ENCODE data around the gene PIGV. TPM values are rescaled to one million over a fixed set of nuclear protein-coding genes. Genes with fewer than 3 reads are reported as not detected.

PIGV gene
- total RNA-seq, 1 experiment from 2014 or later, result 13.2 TPM

GRCh38 chr1:26740952-26741351 lies 46.8 kb upstream of the PIGV start:
- no peak for DNase-seq (ENCODE audit: low read depth, low spot score)
- ChIA-PET POLR2A (no interaction called here), CTCF (no interaction called here), RAD21 (ENCODE audit: low non-redundant PET in 1 of 2, low total read pairs in 2 of 2, uncharacterized antibody in 2 of 2, unreplicated experiment in 2 of 2) (no interaction called here)
- TF ChIP-seq SP1 (IDR thresholded peaks at IDR 0.05; ENCODE audit: low read depth) (no peak), EZH2 (IDR thresholded peaks at IDR 0.05) (no peak), POLR2AphosphoS5 (IDR thresholded peaks at IDR 0.05; ENCODE audit: low read depth, low read length) (no peak), SRF (IDR thresholded peaks at IDR 0.05; ENCODE audit: low read depth) (no peak), CBX3 (IDR thresholded peaks at IDR 0.05; ENCODE audit: low read depth) (no peak), POLR2A (IDR thresholded peaks at IDR 0.05; ENCODE audit: borderline replicate concordance, extremely low read depth, insufficient read depth, insufficient read length) (no peak), ZBTB33 (IDR thresholded peaks at IDR 0.05; ENCODE audit: extremely low read depth, insufficient replicate concordance, low read length) (no peak), JUND (IDR thresholded peaks at IDR 0.05) (no peak), ELF1 (IDR thresholded peaks at IDR 0.05; ENCODE audit: borderline replicate concordance, low read depth) (no peak), ZNF274 (IDR thresholded peaks at IDR 0.05; ENCODE audit: low read depth, low read length) (no peak), MAX (IDR thresholded peaks at IDR 0.05) (no peak)
- TF ChIP-seq, protein P1, sequence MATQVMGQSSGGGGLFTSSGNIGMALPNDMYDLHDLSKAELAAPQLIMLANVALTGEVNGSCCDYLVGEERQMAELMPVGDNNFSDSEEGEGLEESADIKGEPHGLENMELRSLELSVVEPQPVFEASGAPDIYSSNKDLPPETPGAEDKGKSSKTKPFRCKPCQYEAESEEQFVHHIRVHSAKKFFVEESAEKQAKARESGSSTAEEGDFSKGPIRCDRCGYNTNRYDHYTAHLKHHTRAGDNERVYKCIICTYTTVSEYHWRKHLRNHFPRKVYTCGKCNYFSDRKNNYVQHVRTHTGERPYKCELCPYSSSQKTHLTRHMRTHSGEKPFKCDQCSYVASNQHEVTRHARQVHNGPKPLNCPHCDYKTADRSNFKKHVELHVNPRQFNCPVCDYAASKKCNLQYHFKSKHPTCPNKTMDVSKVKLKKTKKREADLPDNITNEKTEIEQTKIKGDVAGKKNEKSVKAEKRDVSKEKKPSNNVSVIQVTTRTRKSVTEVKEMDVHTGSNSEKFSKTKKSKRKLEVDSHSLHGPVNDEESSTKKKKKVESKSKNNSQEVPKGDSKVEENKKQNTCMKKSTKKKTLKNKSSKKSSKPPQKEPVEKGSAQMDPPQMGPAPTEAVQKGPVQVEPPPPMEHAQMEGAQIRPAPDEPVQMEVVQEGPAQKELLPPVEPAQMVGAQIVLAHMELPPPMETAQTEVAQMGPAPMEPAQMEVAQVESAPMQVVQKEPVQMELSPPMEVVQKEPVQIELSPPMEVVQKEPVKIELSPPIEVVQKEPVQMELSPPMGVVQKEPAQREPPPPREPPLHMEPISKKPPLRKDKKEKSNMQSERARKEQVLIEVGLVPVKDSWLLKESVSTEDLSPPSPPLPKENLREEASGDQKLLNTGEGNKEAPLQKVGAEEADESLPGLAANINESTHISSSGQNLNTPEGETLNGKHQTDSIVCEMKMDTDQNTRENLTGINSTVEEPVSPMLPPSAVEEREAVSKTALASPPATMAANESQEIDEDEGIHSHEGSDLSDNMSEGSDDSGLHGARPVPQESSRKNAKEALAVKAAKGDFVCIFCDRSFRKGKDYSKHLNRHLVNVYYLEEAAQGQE (IDR thresholded peaks at IDR 0.05; ENCODE audit: low read depth), result no peak
- Histone ChIP-seq H4K20me1 (ENCODE audit: insufficient read depth) (peaks cover 3% of the 10 kb centered on the region; the same call in 1 of the 2 replicates), H3K36me3 (ENCODE audit: control insufficient read depth in 1 of 2, insufficient read depth in 2 of 2, low read length in 2 of 2) (peaks cover 11 to 34% of the 10 kb centered on the region in 2 experiments), H3K4me2 (ENCODE audit: low read length) (no peak overlapping the region), H3K9ac (ENCODE audit: low read length) (no peak overlapping the region), H3K9me2 (ENCODE audit: insufficient read depth) (no peaks in the 10 kb centered on the region), H3K4me1 (ENCODE audit: control insufficient read depth in 1 of 2, insufficient read depth in 2 of 2, low read length in 2 of 2) (peaks cover 9 to 24% of the 10 kb centered on the region in 2 experiments), H2AFZ (ENCODE audit: low read depth, low read length, poor library complexity, severe bottlenecking) (no peak overlapping the region), H3K79me2 (ENCODE audit: insufficient read depth, low read length) (peaks cover 85% of the 10 kb centered on the region), H3K27ac (ENCODE audit: low read depth, low read length) (no peak overlapping the region), H3K9me3 (ENCODE audit: control insufficient read depth in 1 of 2, insufficient read depth in 1 of 2, low read depth in 1 of 2, low read length in 2 of 2) (no peaks in the 10 kb centered on the region), H3K4me3 (replicated peaks in 1 of 2; ENCODE audit: low read depth in 1 of 2, low read length in 2 of 2) (no peak overlapping the region), H3K27me3 (ENCODE audit: insufficient read depth, low read length) (no peaks in the 10 kb centered on the region)
- no TSS peak for BruUV-seq (replicated peaks)
- intact Hi-C loops (cut with micrococcal nuclease), result no loop called here
- ATAC-seq, result no peak

All from HCT116 (cell line).